ENCODE data around the gene ZMIZ2. TPM values are rescaled to one million over a fixed set of nuclear protein-coding genes. Genes with fewer than 3 reads are reported as not detected.

The ZMIZ2 gene
- total and polyA plus RNA-seq, 9 of the 15 experiments (the other 6 are each of a cell fraction or from before 2014, with no cell fraction given): 0.13 to 40.3 (median 4.9) TPM

DNA sequence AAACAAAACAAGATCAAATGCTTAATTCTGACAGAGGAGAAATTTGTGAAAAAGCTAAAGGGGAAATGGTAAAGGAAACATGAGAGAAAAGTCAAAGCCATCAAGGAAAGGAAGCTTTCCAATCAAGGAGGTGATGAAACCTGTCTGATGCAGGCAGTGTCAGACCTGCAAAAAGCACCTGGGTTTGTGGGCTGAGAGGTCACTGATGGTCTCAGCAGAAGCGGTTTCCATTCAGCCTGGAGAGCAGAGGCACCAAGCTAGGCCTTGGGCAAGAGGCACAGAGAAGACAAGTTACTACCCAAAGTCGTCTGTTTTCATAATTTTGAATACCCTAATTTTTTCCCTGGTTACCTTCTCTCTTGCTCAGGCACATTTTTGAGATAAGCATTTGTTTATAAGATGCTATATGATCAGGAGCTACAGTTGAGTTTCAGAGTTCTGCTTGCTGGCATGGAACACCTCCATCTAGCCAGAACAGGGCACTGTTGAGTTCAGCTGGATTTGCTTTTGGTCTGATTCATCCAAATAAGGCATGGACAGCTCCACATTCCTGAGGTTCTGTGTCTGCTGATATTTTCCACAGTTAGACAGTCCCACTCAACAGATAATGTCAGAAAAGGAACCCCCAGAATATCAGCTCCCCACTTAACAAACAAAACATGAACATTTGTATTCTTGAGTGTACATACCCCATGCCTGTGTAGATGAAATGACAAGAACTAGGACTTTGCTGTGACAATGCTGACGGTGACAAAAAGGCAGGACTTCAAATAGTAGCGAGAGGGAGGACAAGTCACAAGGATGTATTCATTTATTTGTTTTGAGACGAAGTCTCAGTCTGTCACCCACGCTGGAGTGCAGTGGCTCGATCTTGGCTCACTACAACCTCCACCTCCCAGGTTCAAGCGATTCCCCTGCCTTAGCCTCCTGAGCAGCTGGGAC lies 42.9 kb downstream of the ZMIZ2 start:
- H3K27me3 ChIP-seq (ENCODE audit: control insufficient read depth in 2 of 2, insufficient read depth in 2 of 2, low read length in 2 of 2): no peaks in the 10 kb centered on the region
- CTCF ChIA-PET (ENCODE audit: low intra/inter-chr PET ratio): no interaction called here
- no peaks in the 10 kb centered on the region for H3K36me3 ChIP-seq (ENCODE audit: control insufficient read depth, insufficient read depth, low read length)
- H4K20me1 ChIP-seq (replicated peaks; ENCODE audit: control insufficient read depth, insufficient read depth, low read length): no peaks in the 10 kb centered on the region
- peaks cover 12% of the 10 kb centered on the region for H3K79me2 ChIP-seq (ENCODE audit: control insufficient read depth, insufficient read depth, low read length)
- H3K27ac ChIP-seq (ENCODE audit: extremely low read depth, low read depth, low read length): no peak overlapping the region
- 54% methylated on average over 8 of the region's 8 CpGs for WGBS (ENCODE audit: insufficient coverage, low coverage, missing lambda C conversion rate)
- H3K4me2 ChIP-seq (ENCODE audit: insufficient read depth, low read length): no peak overlapping the region
- H3K9me1 ChIP-seq (ENCODE audit: control insufficient read depth, insufficient read depth, low read length): no peaks in the 10 kb centered on the region
- peaks cover 8 to 21% of the 10 kb centered on the region in 2 experiments; a peak in 4 of 5 replicates for H3K4me1 ChIP-seq (replicated peaks in 1 of 2; ENCODE audit: control insufficient read depth in 2 of 2, insufficient read depth in 2 of 2, low read length in 2 of 2)
- no peak overlapping the region for H2AFZ ChIP-seq (ENCODE audit: low read depth, low read length)
- POLR2A ChIA-PET: interaction anchor here (1.0 to 1.1 kb wide), 2 partner anchors 94 to 194 kb away, joined by 4 read pairs; partner anchors contain the start of gene PURB
- no peaks in the 10 kb centered on the region for H3K9me3 ChIP-seq (replicated peaks; ENCODE audit: control insufficient read depth, insufficient read depth, low read depth, low read length)
- intact Hi-C loops (cut with micrococcal nuclease) (no loop called here), in situ Hi-C loops (cut with MboI) (no loop called here)
- H3K4me3 ChIP-seq: no peak overlapping the region
- H3K9ac ChIP-seq (ENCODE audit: insufficient read depth in 1 of 2, low read depth in 2 of 2, low read length in 2 of 2): 0 out of 4 replicates have a peak overlapping the region, but pooled peaks of 1 of the 2 experiments have one; percentile 50
- no TSS peak for BruUV-seq (replicated peaks)
- FAIRE-seq (peak; percentile 62), DNase-seq (ENCODE audit: extremely low read depth in 1 of 4, low spot score in 3 of 4) (no peak), ATAC-seq (no peak)
- TF ChIP-seq MAFF (IDR thresholded peaks at IDR 0.05; ENCODE audit: low read length) (peak; percentile 19; the same call in 1 of the 2 replicates), TBL1XR1 (IDR thresholded peaks at IDR 0.05; ENCODE audit: low read length in 2 of 2) (no peak), SMAD4 (CRISPR knock-in tag; conservative IDR thresholded peaks at IDR 0.05) (no peak), ZNF57 (CRISPR knock-in tag; IDR thresholded peaks at IDR 0.05) (no peak), ZC3H8 (IDR thresholded peaks at IDR 0.05) (no peak), ZEB2 (IDR thresholded peaks at IDR 0.05) (no peak), U2AF2 (optimal IDR thresholded peaks at IDR 0.05; ENCODE audit: low read depth, low read length) (no peak), ZNF316 (IDR thresholded peaks at IDR 0.05) (peak; percentile 45; the same call in 1 of the 2 replicates), ETV5 (CRISPR knock-in tag; IDR thresholded peaks at IDR 0.05; ENCODE audit: low read depth) (no peak), C11orf30 (IDR thresholded peaks at IDR 0.05; ENCODE audit: low read depth) (peak; percentile 31; the same call in 1 of the 2 replicates)
- TF ChIP-seq, protein P1, sequence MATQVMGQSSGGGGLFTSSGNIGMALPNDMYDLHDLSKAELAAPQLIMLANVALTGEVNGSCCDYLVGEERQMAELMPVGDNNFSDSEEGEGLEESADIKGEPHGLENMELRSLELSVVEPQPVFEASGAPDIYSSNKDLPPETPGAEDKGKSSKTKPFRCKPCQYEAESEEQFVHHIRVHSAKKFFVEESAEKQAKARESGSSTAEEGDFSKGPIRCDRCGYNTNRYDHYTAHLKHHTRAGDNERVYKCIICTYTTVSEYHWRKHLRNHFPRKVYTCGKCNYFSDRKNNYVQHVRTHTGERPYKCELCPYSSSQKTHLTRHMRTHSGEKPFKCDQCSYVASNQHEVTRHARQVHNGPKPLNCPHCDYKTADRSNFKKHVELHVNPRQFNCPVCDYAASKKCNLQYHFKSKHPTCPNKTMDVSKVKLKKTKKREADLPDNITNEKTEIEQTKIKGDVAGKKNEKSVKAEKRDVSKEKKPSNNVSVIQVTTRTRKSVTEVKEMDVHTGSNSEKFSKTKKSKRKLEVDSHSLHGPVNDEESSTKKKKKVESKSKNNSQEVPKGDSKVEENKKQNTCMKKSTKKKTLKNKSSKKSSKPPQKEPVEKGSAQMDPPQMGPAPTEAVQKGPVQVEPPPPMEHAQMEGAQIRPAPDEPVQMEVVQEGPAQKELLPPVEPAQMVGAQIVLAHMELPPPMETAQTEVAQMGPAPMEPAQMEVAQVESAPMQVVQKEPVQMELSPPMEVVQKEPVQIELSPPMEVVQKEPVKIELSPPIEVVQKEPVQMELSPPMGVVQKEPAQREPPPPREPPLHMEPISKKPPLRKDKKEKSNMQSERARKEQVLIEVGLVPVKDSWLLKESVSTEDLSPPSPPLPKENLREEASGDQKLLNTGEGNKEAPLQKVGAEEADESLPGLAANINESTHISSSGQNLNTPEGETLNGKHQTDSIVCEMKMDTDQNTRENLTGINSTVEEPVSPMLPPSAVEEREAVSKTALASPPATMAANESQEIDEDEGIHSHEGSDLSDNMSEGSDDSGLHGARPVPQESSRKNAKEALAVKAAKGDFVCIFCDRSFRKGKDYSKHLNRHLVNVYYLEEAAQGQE (IDR thresholded peaks at IDR 0.05; ENCODE audit: borderline replicate concordance): peak; percentile 51
- TF ChIP-seq, protein P1 (CRISPR knock-in tag; IDR thresholded peaks at IDR 0.05; ENCODE audit: low read depth): no peak
- TF ChIP-seq, protein P2, sequence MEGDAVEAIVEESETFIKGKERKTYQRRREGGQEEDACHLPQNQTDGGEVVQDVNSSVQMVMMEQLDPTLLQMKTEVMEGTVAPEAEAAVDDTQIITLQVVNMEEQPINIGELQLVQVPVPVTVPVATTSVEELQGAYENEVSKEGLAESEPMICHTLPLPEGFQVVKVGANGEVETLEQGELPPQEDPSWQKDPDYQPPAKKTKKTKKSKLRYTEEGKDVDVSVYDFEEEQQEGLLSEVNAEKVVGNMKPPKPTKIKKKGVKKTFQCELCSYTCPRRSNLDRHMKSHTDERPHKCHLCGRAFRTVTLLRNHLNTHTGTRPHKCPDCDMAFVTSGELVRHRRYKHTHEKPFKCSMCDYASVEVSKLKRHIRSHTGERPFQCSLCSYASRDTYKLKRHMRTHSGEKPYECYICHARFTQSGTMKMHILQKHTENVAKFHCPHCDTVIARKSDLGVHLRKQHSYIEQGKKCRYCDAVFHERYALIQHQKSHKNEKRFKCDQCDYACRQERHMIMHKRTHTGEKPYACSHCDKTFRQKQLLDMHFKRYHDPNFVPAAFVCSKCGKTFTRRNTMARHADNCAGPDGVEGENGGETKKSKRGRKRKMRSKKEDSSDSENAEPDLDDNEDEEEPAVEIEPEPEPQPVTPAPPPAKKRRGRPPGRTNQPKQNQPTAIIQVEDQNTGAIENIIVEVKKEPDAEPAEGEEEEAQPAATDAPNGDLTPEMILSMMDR (IDR thresholded peaks at IDR 0.05 in 2 of 3, conservative IDR thresholded peaks at IDR 0.05 in 1 of 3; ENCODE audit: insufficient read depth in 2 of 3, low read depth in 1 of 3, low read length in 3 of 3): peak in 2 of 3 experiments; percentile 4 to 15; a peak in 1 of 6 replicates
